GM12872 (cell line): ENCODE measurements around the gene MYO1D.

ENCODE experiments used
- CTCF ChIP-seq: IDR thresholded peaks from 3 replicates; pipeline ENCODE4 v1.5.1; 2011; ENCODE audit warnings: low read depth, mild to moderate bottlenecking, low read length, moderate library complexity; ENCODE audit not compliant: insufficient read depth

The MYO1D gene

GRCh38 chr17:32882029-32882428 lies 5.1 kb upstream of the MYO1D start:
- no peak for TF ChIP-seq CTCF

DNA sequence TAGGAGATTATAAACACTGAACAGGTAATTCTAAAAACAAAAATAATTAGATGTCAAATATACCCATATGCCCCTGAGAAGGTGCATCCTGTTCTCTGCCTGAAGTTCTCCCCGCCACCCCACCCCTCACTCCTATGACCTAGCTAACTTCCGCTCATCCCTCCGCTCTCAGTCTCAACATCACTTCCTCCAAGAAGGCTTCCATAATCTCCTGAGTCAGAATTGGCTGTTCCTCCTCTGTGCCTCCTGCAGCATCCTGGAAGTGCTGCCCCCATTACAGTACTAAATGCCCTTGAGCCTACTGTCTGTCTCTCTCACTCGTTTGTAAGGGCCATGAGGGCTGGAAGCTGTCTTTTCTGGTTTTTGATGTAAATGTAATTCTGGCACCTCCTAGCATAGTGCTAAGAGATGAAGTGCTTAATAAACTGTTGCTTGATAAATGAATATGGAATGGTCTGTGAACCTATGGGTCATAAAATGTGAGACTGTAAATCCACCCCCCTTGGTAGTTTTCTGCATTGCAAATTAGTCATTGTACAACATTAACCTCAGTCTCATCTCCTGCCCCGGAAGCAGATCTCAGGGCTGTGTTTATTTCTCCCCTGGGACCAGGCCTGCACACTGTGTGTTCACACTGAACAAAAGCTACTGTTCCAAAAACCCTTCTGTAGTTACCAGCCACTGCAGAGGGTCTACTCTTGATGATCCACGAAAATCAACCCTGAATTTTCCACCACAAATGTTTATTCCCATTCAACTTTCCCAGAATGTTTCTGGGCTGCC lies 3.9 kb upstream of the MYO1D start:
- no peak for TF ChIP-seq CTCF

GRCh38 chr17:32879134-32879533 lies 2.2 kb upstream of the MYO1D start:
- TF ChIP-seq CTCF: no peak

DNA sequence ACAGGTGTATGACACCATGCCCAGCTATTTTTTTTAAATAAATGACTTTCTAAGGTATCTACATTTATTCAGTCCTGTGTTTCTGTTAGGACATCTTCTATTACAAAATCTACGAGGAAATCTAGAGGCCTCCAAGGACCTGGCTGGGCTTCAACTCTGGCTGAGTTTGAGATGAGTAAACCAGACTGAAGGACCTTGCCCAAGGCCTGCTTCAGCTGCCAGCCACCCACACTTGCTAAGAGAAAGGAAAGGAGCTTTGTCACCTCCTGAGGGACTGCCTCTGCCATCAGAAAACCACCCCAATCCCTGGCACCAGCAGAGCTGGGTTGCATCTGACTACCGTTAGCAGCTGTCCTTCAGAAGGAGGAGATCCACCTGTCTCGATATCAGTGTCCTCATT lies 1.3 kb upstream of the MYO1D start:
- no peak for TF ChIP-seq CTCF

GRCh38 chr17:32877164-32877764 lies 340 bp upstream of the MYO1D start:
- TF ChIP-seq CTCF: peak; percentile 89

- no peak for TF ChIP-seq CTCF
These were observed 954 bp downstream of the MYO1D start for GRCh38 chr17:32875923-32876416.

DNA sequence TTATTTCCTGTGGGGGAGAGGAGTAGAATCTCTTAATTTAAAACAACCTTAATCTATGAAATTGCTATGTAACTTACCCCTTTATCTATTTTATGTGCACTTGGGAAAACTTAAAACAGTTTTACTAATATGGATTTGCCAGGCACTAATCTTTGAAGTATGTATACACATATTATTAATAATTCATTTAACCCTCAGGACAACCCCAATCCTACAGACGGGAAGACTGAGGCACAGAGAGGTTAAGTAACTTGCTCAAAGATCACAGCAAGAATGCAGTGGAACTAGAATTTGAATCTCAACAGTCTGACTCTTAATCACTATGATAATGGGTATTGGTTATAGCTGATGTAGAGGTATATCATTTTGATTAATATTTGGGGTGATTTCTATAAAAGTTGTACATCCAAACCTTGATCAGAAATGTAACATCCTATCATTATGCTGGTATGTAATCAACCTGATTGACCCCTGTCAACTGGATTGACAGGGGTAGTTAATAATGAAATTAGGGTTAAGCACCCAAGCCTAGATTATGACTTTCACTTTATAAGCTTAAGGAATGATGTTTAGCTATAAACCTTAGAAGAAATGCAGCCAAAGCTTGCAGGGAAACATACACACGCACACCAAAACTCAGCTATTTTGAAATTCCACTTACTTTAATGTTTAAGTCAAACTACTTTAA lies 1.6 kb downstream of the MYO1D start:
- no peak for TF ChIP-seq CTCF
